B cell (primary cell): ENCODE measurements around the gene MET. TPM values are rescaled to one million over a fixed set of nuclear protein-coding genes. Genes with fewer than 3 reads are reported as not detected.

Experiments used
- ATAC-seq: fragments of 200-7000 bp; cut with Tn5 transposase; one replicate; pipeline ENCODE4 v1.10.0; 2021; ENCODE audit warnings: low read depth, mild to moderate bottlenecking, moderate number of reproducible peaks, moderate library complexity
- CTCF ChIA-PET: fragments of 350-600 bp; sonication (Branson Sonifier 250); formaldehyde crosslinking; loops from one replicate; lab custom pipeline; 2021; ENCODE audit warnings: antibody characterized with exemption, inconsistent platforms; lab: Charles Lee
- POLR2A ChIA-PET: fragments of 350-600 bp; sonication (Branson Sonifier 250); formaldehyde crosslinking; loops from one replicate; lab custom pipeline; 2021; ENCODE audit warnings: antibody characterized with exemption; lab: Charles Lee
- DNase-seq: peaks from one replicate; pipeline ENCODE4 v3.0.0; 2013
- H2AFZ ChIP-seq: 2 replicates; pipeline ENCODE4 v1.6.1; 2012; ENCODE audit warnings: mild to moderate bottlenecking, low read depth, low read length; ENCODE audit not compliant: insufficient read depth, poor library complexity, severe bottlenecking
- H3K27ac ChIP-seq, 2 donors: 1 replicate in 1 of 2; 2 replicates in 1 of 2; pipeline ENCODE4 v1.5.1; 2012 to 2013; ENCODE audit warnings: low read length in 2 of 2, mild to moderate bottlenecking in 2 of 2, moderate library complexity in 1 of 2
- H3K27me3 ChIP-seq, 4 experiments: fragments of 200-600 bp in 1 of 4; sonication (generic) in 1 of 4; replicated peaks in 1 of 4; 1 replicate in 2 of 4; 2 replicates in 2 of 4; pipeline versions ENCODE4 v1.6.1 to v1.7.0; 2013 to 2016; ENCODE audit warnings: low read length in 3 of 4, mild to moderate bottlenecking in 2 of 4, mixed read lengths in 1 of 4, moderate library complexity in 1 of 4; ENCODE audit not compliant: insufficient read depth in 4 of 4, control insufficient read depth in 3 of 4; ENCODE audit errors: control extremely low read depth in 1 of 4
- H3K36me3 ChIP-seq, 2 experiments: replicated peaks in 1 of 2; 1 replicate in 1 of 2; 2 replicates in 1 of 2; pipeline versions ENCODE4 v1.6.1 to v1.7.1; 2013; ENCODE audit warnings: low read length in 1 of 2; ENCODE audit not compliant: insufficient read depth in 2 of 2, control insufficient read depth in 1 of 2; ENCODE audit errors: control extremely low read depth in 1 of 2, extremely low read depth in 1 of 2
- H3K4me1 ChIP-seq, 2 donors: fragments of 200-600 bp in 1 of 2; sonication (generic) in 1 of 2; 1 replicate in 1 of 2; 2 replicates in 1 of 2; pipeline versions ENCODE4 v1.5.1 to v1.6.1; 2013 to 2017; ENCODE audit warnings: low read length in 2 of 2; ENCODE audit not compliant: control insufficient read depth in 2 of 2, insufficient read depth in 2 of 2
- H3K4me2 ChIP-seq: replicated peaks from 2 replicates; pipeline ENCODE3; 2012; ENCODE audit warnings: mild to moderate bottlenecking, low read depth, low read length; ENCODE audit not compliant: poor library complexity, severe bottlenecking
- H3K4me3 ChIP-seq, 5 experiments: fragments of 200-600 bp in 1 of 5; sonication (generic) in 1 of 5; 1 replicate in 3 of 5; 2 replicates in 2 of 5; pipeline versions ENCODE4 v1.5.1 to v1.7.0; 2011 to 2016; ENCODE audit warnings: low read length in 4 of 5, mild to moderate bottlenecking in 4 of 5, low read depth in 2 of 5, control low read depth in 1 of 5, moderate library complexity in 1 of 5; ENCODE audit not compliant: insufficient read depth in 1 of 5; ENCODE audit errors: control extremely low read depth in 1 of 5, extremely low read depth in 1 of 5
- H3K79me2 ChIP-seq: fragments of 200-600 bp; sonication (generic); one replicate; pipeline ENCODE4 v1.6.0; 2016; ENCODE audit warnings: low read length; ENCODE audit not compliant: control insufficient read depth, insufficient read depth
- H3K9ac ChIP-seq: fragments of 200-600 bp; sonication (generic); 2 replicates; pipeline ENCODE4 v1.6.1; 2017; ENCODE audit warnings: mild to moderate bottlenecking, low read length, moderate library complexity
- H3K9me3 ChIP-seq, 3 donors: one replicate each; pipeline versions ENCODE4 v1.6.1 to v1.7.1; 2013; ENCODE audit warnings: low read length in 2 of 3; ENCODE audit not compliant: control insufficient read depth in 2 of 3, insufficient read depth in 1 of 3; ENCODE audit errors: control extremely low read depth in 1 of 3
- H4K20me1 ChIP-seq: 2 replicates; pipeline ENCODE4 v1.6.0; 2012; ENCODE audit warnings: mild to moderate bottlenecking, low read length; ENCODE audit not compliant: insufficient read depth, control insufficient read depth, poor library complexity, severe bottlenecking
- H3K27ac Mint-ChIP-seq: one replicate; pipeline ENCODE4 v1.8.0; 2021; ENCODE audit warnings: mixed read lengths
- H3K27me3 Mint-ChIP-seq: one replicate; pipeline ENCODE4 v1.8.0; 2021; ENCODE audit warnings: mixed read lengths
- H3K4me1 Mint-ChIP-seq: one replicate; pipeline ENCODE4 v1.8.0; 2021; ENCODE audit warnings: mixed read lengths
- H3K4me3 Mint-ChIP-seq: one replicate; pipeline ENCODE4 v1.8.0; 2021; ENCODE audit warnings: mixed read lengths
- H3K9me3 Mint-ChIP-seq: one replicate; pipeline ENCODE4 v1.8.0; 2022; ENCODE audit warnings: mixed read lengths; ENCODE audit not compliant: insufficient read depth
- CTCF ChIP-seq: fragments of 200-600 bp; IDR thresholded peaks from one replicate; pipeline ENCODE4 v1.8.0; 2022; ENCODE audit warnings: antibody characterized with exemption, mild to moderate bottlenecking
- EZH2 ChIP-seq: IDR thresholded peaks from 2 replicates; pipeline ENCODE4 v1.6.1; 2012; ENCODE audit warnings: borderline replicate concordance, low read depth, mild to moderate bottlenecking, moderate library complexity, low read length; ENCODE audit not compliant: insufficient read depth, poor library complexity, severe bottlenecking
- WGBS: methylation state at CpG from one replicate; pipeline ENCODE4 v1.1.5; 2013; ENCODE audit warnings: missing lambda C conversion rate; ENCODE audit not compliant: insufficient coverage; 5-methylcytosine and 5-hydroxymethylcytosine counted together
- intact Hi-C: fragments of 100-400 bp; cut with micrococcal nuclease; formaldehyde crosslinking; loops from one replicate; pipeline ENCODE4 v1.10.0; 2022
- polyA plus RNA-seq: library from polyadenylated mRNA; depleted of rRNA; stranded (reverse); fragments of >200 nt; gene quantifications from 2 replicates; pipeline ENCODE4 v1.2.3, GENCODE V29; 2012
- total RNA-seq, 2 donors: library from RNA; stranded (reverse); fragments of 120-200 nt in 1 of 2; gene quantifications; 1 replicate in 1 of 2; 2 replicates in 1 of 2; pipeline versions ENCODE4 v1.2.3 to v1.2.4, GENCODE V29; 2013 to 2022

MET gene
- total and polyA plus RNA-seq, 2 donors (not counting 1 experiment from before 2014, with no cell fraction given), result 0.03 to 0.59 TPM

- H3K79me2 ChIP-seq, result no peaks in the 10 kb centered on the region
Measured at GRCh38 chr7:116708861-116709260, 36.9 kb downstream of the MET start.

GRCh38 chr7:116709336-116709735, 37.3 kb downstream of the MET start:
- 80% methylated on average over 1 of the region's 4 CpGs for WGBS
- Histone ChIP-seq H3K4me2 (no peak overlapping the region), H2AFZ (no peak overlapping the region), H3K4me1 (no peaks in the 10 kb centered on the region), H3K27ac (no peak overlapping the region), H3K36me3 (no peaks in the 10 kb centered on the region), H3K27me3 (peaks cover 0 to 16% (median 8%) of the 10 kb centered on the region in 4 experiments), H3K4me3 (no peak overlapping the region), H3K9me3 (no peaks in the 10 kb centered on the region), H3K9ac (no peak overlapping the region), H3K79me2 (no peaks in the 10 kb centered on the region), H4K20me1 (no peaks in the 10 kb centered on the region)
- Mint-ChIP-seq H3K4me1 (no peaks in the 10 kb centered on the region), H3K27me3 (peaks cover 28% of the 10 kb centered on the region), H3K27ac (no peak overlapping the region), H3K9me3 (no peaks in the 10 kb centered on the region), H3K4me3 (no peak overlapping the region)
- ChIA-PET POLR2A (no interaction called here), CTCF (no interaction called here)
- TF ChIP-seq CTCF (no peak), EZH2 (no peak)
- intact Hi-C loops, result no loop called here
- ATAC-seq (no peak), DNase-seq (no peak)

More at GRCh38 chr7:116708861-116709260, 36.9 kb downstream of the MET start:
- Mint-ChIP-seq H3K4me3 (no peak overlapping the region), H3K9me3 (no peaks in the 10 kb centered on the region), H3K27me3 (peaks cover 27% of the 10 kb centered on the region), H3K27ac (no peak overlapping the region), H3K4me1 (no peaks in the 10 kb centered on the region)
- H3K27ac ChIP-seq, result no peak overlapping the region
- H3K9ac ChIP-seq, result no peak overlapping the region
- no CpG with 5 or more reads among the region's 1 CpG for WGBS
- H3K4me3 ChIP-seq, result no peak overlapping the region
- ATAC-seq (no peak), DNase-seq (no peak)
- intact Hi-C loops, result no loop called here
- no peaks in the 10 kb centered on the region for H4K20me1 ChIP-seq
- ChIA-PET POLR2A (no interaction called here), CTCF (interaction anchor here (1.1 kb wide), 1 partner anchor 10 kb away, joined by 3 read pairs; no protein-coding TSS in a partner anchor)
- peaks cover 0 to 18% (median 8%) of the 10 kb centered on the region in 4 experiments for H3K27me3 ChIP-seq
- TF ChIP-seq EZH2 (no peak), CTCF (no peak)
- no peak overlapping the region for H3K4me2 ChIP-seq
- H3K36me3 ChIP-seq, result no peaks in the 10 kb centered on the region
- H2AFZ ChIP-seq, result no peak overlapping the region
- H3K4me1 ChIP-seq, result no peaks in the 10 kb centered on the region
- no peaks in the 10 kb centered on the region for H3K9me3 ChIP-seq
